H1 (cell line): ENCODE results near the gene PGLYRP4. TPM values are rescaled to one million over a fixed set of nuclear protein-coding genes. Genes with fewer than 3 reads are reported as not detected.

Source experiments
- CTCF ChIA-PET: fragments of 300-600 bp; sonication (Branson Sonifier 250); formaldehyde crosslinking; loops from one replicate; lab custom pipeline; 2021; ENCODE audit not compliant: partially characterized antibody; lab: Charles Lee
- POLR2A ChIA-PET: fragments of 300-600 bp; sonication (Branson Sonifier 250); formaldehyde crosslinking; loops from one replicate; lab custom pipeline; 2021; ENCODE audit warnings: inconsistent platforms; ENCODE audit not compliant: partially characterized antibody; lab: Charles Lee
- DNase-seq, 2 experiments: peaks; one replicate each; pipeline versions ENCODE4 v3.0.0 to v3.0.0-alpha.2; 2010 to 2022; ENCODE audit warnings: low spot score in 2 of 2, low read depth in 1 of 2, mixed read lengths in 1 of 2
- FAIRE-seq: peaks from 2 replicates; lab custom pipeline; 2011; peaks lifted over from hg19 to GRCh38; lab: Jason Lieb, UNC
- H2AFZ ChIP-seq: 2 replicates; pipeline ENCODE4 v1.8.1; 2012; ENCODE audit warnings: low read length, inconsistent platforms
- H2AK5ac ChIP-seq: 2 replicates; pipeline ENCODE4 v1.6.1; 2013; ENCODE audit warnings: low read depth, low read length
- H2BK120ac ChIP-seq: replicated peaks from 2 replicates; pipeline ENCODE3; 2013; ENCODE audit warnings: low read depth, low read length, inconsistent platforms
- H2BK12ac ChIP-seq: 2 replicates; pipeline ENCODE4 v1.6.1; 2013; ENCODE audit warnings: low read depth, low read length
- H2BK15ac ChIP-seq: 2 replicates; pipeline ENCODE4 v1.6.1; 2013; ENCODE audit warnings: low read length
- H2BK20ac ChIP-seq: 2 replicates; pipeline ENCODE4 v1.6.1; 2013; ENCODE audit warnings: low read length
- H2BK5ac ChIP-seq: 2 replicates; pipeline ENCODE4 v1.6.1; 2013; ENCODE audit warnings: low read depth, low read length
- H3K14ac ChIP-seq: 2 replicates; pipeline ENCODE4 v1.6.1; 2013; ENCODE audit warnings: inconsistent platforms; ENCODE audit not compliant: insufficient read length
- H3K18ac ChIP-seq: 2 replicates; pipeline ENCODE4 v1.6.1; 2013; ENCODE audit warnings: low read length; ENCODE audit errors: extremely low read depth
- H3K23ac ChIP-seq: 2 replicates; pipeline ENCODE4 v1.6.1; 2013; ENCODE audit warnings: inconsistent platforms; ENCODE audit not compliant: insufficient read length
- H3K23me2 ChIP-seq: 2 replicates; pipeline ENCODE4 v1.6.1; 2013; ENCODE audit warnings: low read depth, low read length
- H3K27ac ChIP-seq: 2 replicates; pipeline ENCODE4 v1.6.1; 2011; ENCODE audit warnings: low read depth, low read length, inconsistent platforms
- H3K27me3 ChIP-seq, 4 experiments: replicated peaks in 1 of 4; 1 replicate in 1 of 4; 2 replicates in 3 of 4; pipeline versions ENCODE4 v1.6.1 to v1.8.1; 2011 to 2013; ENCODE audit warnings: low read length in 3 of 4, mild to moderate bottlenecking in 3 of 4, inconsistent platforms in 2 of 4, mixed read lengths in 2 of 4, moderate library complexity in 1 of 4; ENCODE audit not compliant: control insufficient read depth in 3 of 4, insufficient read depth in 3 of 4; ENCODE audit errors: extremely low read depth in 1 of 4
- H3K36me3 ChIP-seq, 4 experiments: 2 replicates each; pipeline versions ENCODE4 v1.6.1 to v1.8.1; 2011 to 2013; ENCODE audit warnings: mild to moderate bottlenecking in 4 of 4, low read length in 3 of 4, moderate library complexity in 2 of 4, control low read depth in 1 of 4, inconsistent platforms in 1 of 4; ENCODE audit not compliant: insufficient read depth in 4 of 4, control insufficient read depth in 2 of 4
- H3K4ac ChIP-seq: replicated peaks from 2 replicates; pipeline ENCODE3; 2013; ENCODE audit warnings: low read length, low read depth, mixed read lengths, inconsistent platforms; ENCODE audit not compliant: insufficient read length
- H3K4me1 ChIP-seq, 4 experiments: replicated peaks in 1 of 4; 1 replicate in 1 of 4; 2 replicates in 3 of 4; pipeline versions ENCODE4 v1.6.1 to v1.8.1; 2011 to 2013; ENCODE audit warnings: low read length in 3 of 4, inconsistent platforms in 2 of 4, mixed read lengths in 1 of 4; ENCODE audit not compliant: insufficient read depth in 4 of 4, control insufficient read depth in 3 of 4
- H3K4me2 ChIP-seq, 2 experiments: 2 replicates each; pipeline versions ENCODE4 v1.6.1 to v1.8.1; 2011 to 2013; ENCODE audit warnings: low read depth in 2 of 2, low read length in 2 of 2, control low read depth in 1 of 2, inconsistent platforms in 1 of 2, mild to moderate bottlenecking in 1 of 2; ENCODE audit not compliant: insufficient read depth in 1 of 2
- H3K4me3 ChIP-seq, 4 experiments: fragments of 200-600, 300-600 bp in 1 of 4; sonication (generic), shearing (Covaris generic), sonication (Bioruptor Twin) in 1 of 4; 2 replicates each; pipeline versions ENCODE4 v1.5.1 to v1.8.1; 2011 to 2016; ENCODE audit warnings: low read length in 4 of 4, low read depth in 3 of 4, control low read depth in 2 of 4, inconsistent platforms in 2 of 4, mild to moderate bottlenecking in 2 of 4, mixed read lengths in 1 of 4, moderate library complexity in 1 of 4; ENCODE audit not compliant: insufficient read depth in 2 of 4; ENCODE audit errors: extremely low read depth in 1 of 4
- H3K56ac ChIP-seq: replicated peaks from 2 replicates; pipeline ENCODE3; 2013; ENCODE audit warnings: low read depth, mild to moderate bottlenecking, mixed read lengths, low read length, inconsistent platforms; ENCODE audit not compliant: insufficient read length
- H3K79me1 ChIP-seq: 2 replicates; pipeline ENCODE4 v1.6.1; 2013; ENCODE audit warnings: low read depth, low read length, control low read depth
- H3K79me2 ChIP-seq, 2 experiments: 2 replicates each; pipeline versions ENCODE4 v1.6.1 to v1.8.1; 2012 to 2013; ENCODE audit warnings: low read length in 2 of 2, mild to moderate bottlenecking in 2 of 2, inconsistent platforms in 1 of 2; ENCODE audit not compliant: insufficient read depth in 2 of 2, control insufficient read depth in 1 of 2
- H3K9ac ChIP-seq, 4 experiments: replicated peaks in 1 of 4; 1 replicate in 1 of 4; 2 replicates in 3 of 4; pipeline versions ENCODE4 v1.6.1 to v1.8.1; 2011 to 2013; ENCODE audit warnings: low read depth in 3 of 4, low read length in 3 of 4, control low read depth in 2 of 4, mild to moderate bottlenecking in 2 of 4, moderate library complexity in 2 of 4, inconsistent platforms in 1 of 4; ENCODE audit errors: extremely low read depth in 1 of 4
- H3K9me3 ChIP-seq, 2 experiments: 2 replicates each; pipeline versions ENCODE4 v1.6.1 to v1.8.1; 2012 to 2013; ENCODE audit warnings: mild to moderate bottlenecking in 2 of 2, moderate library complexity in 2 of 2, control low read depth in 1 of 2, inconsistent platforms in 1 of 2, low read depth in 1 of 2, low read length in 1 of 2, mixed read lengths in 1 of 2; ENCODE audit not compliant: insufficient read depth in 2 of 2
- H4K20me1 ChIP-seq, 2 experiments: replicated peaks in 1 of 2; 2 replicates each; pipeline versions ENCODE3 to v1.8.1; 2011 to 2013; ENCODE audit warnings: inconsistent platforms in 2 of 2, low read length in 2 of 2, mild to moderate bottlenecking in 1 of 2; ENCODE audit not compliant: insufficient read depth in 2 of 2, control insufficient read depth in 1 of 2
- H4K5ac ChIP-seq: 2 replicates; pipeline ENCODE4 v1.6.1; 2013; ENCODE audit warnings: low read length, low read depth, mixed read lengths, inconsistent platforms; ENCODE audit not compliant: insufficient read length
- H4K8ac ChIP-seq: 2 replicates; pipeline ENCODE4 v1.8.0; 2013; ENCODE audit warnings: mild to moderate bottlenecking, moderate library complexity, low read length, inconsistent platforms; ENCODE audit not compliant: insufficient read depth; ENCODE audit errors: extremely low read depth
- H4K91ac ChIP-seq: replicated peaks from 2 replicates; pipeline ENCODE3; 2013; ENCODE audit warnings: low read length, mixed read lengths, inconsistent platforms; ENCODE audit not compliant: insufficient read length
- FOSL1 ChIP-seq: IDR thresholded peaks from 2 replicates; pipeline ENCODE4 v1.6.1; 2011; ENCODE audit warnings: mild to moderate bottlenecking, low read depth, low read length, moderate library complexity; ENCODE audit not compliant: insufficient read depth
- JUN ChIP-seq: IDR thresholded peaks from 2 replicates; pipeline ENCODE4 v1.6.1; 2011; ENCODE audit warnings: low read depth, mild to moderate bottlenecking, improper control_type of control experiment, low read length
- WGBS, 2 experiments: shearing (Covaris generic) in 1 of 2; methylation state at CpG; one replicate each; pipeline versions ENCODE4 v1.1.6 to v1.1.7; 2013 to 2015; ENCODE audit warnings: low lambda C conversion rate in 2 of 2, mixed read lengths in 2 of 2, inconsistent platforms in 1 of 2, low coverage in 1 of 2, missing lambda C conversion rate in 1 of 2; ENCODE audit not compliant: insufficient replicate concordance in 2 of 2, insufficient coverage in 1 of 2, insufficient read length in 1 of 2; ENCODE audit errors: extremely low coverage in 1 of 2, missing lambda C conversion rate in 1 of 2; 5-methylcytosine and 5-hydroxymethylcytosine counted together
- polyA plus RNA-seq, 7 experiments: library from polyadenylated mRNA; depleted of rRNA in 3 of 7; stranded (reverse) in 5 of 7; unstranded in 2 of 7; fragments of >200 nt in 5 of 7; fragments of 200-250 nt in 2 of 7; gene quantifications; 1 replicate in 5 of 7; 2 replicates in 1 of 7; 4 replicates in 1 of 7; pipeline versions ENCODE4 v1.2.1 to v1.2.3, GENCODE V29; 2011 to 2013; ENCODE audit warnings: missing spikeins in 2 of 7, mixed read lengths in 2 of 7
- total RNA-seq: library from RNA; stranded (reverse); fragmentation: NEBNext Ultra II Directional; extraction: Animal tissue kit (Norgen Biotek cat#: 25700); gene quantifications from 2 replicates; pipeline ENCODE4 v1.2.1, GENCODE V29; 2021

Gene PGLYRP4
- total and polyA plus RNA-seq, 2 of the 8 experiments (the other 6 are each of a cell fraction or from before 2014, with no cell fraction given) = not detected

- no peaks in the 10 kb centered on the region for H3K36me3 ChIP-seq
- no peaks in the 10 kb centered on the region for H4K20me1 ChIP-seq
- H3K27me3 ChIP-seq = no peaks in the 10 kb centered on the region
- H3K9ac ChIP-seq = no peak overlapping the region
- H2BK15ac ChIP-seq = no peak overlapping the region
- H3K4me1 ChIP-seq = no peaks in the 10 kb centered on the region
- no peak overlapping the region for H3K23ac ChIP-seq
- ChIA-PET POLR2A (no interaction called here), CTCF (no interaction called here)
- no peak overlapping the region for H2BK5ac ChIP-seq
- H4K91ac ChIP-seq = no peak overlapping the region
- H3K14ac ChIP-seq = no peak overlapping the region
- no peak overlapping the region for H3K4ac ChIP-seq
- H3K18ac ChIP-seq = no peak overlapping the region
- FAIRE-seq (no peak), DNase-seq (no peak)
- no peak overlapping the region for H4K5ac ChIP-seq
- H2AK5ac ChIP-seq = no peak overlapping the region
- no peaks in the 10 kb centered on the region for H3K23me2 ChIP-seq
- H2BK120ac ChIP-seq = no peak overlapping the region
- no peak overlapping the region for H2BK12ac ChIP-seq
- H2AFZ ChIP-seq = no peak overlapping the region
- H4K8ac ChIP-seq = no peak overlapping the region
- no peak overlapping the region for H2BK20ac ChIP-seq
- 89% methylated on average over 1 of the region's 1 CpG; no CpG with 5 or more reads in 1 of the 2 experiments for WGBS, 2 experiments
- H3K4me2 ChIP-seq = no peak overlapping the region
- H3K4me3 ChIP-seq = no peak overlapping the region
- no peaks in the 10 kb centered on the region for H3K79me2 ChIP-seq
- H3K27ac ChIP-seq = no peak overlapping the region
- H3K56ac ChIP-seq = no peak overlapping the region
- peaks cover 7 to 19% of the 10 kb centered on the region in 2 experiments; a peak in 2 of 4 replicates for H3K9me3 ChIP-seq
- no peak for TF ChIP-seq FOSL1
- no peak for TF ChIP-seq JUN
- no peaks in the 10 kb centered on the region for H3K79me1 ChIP-seq
These were observed 14.7 kb downstream of the PGLYRP4 start for GRCh38 chr1:153333902-153334301.
